GM19328 (cell line): Measurements from ENCODE around the gene PRKCB.

Source experiments
- ATAC-seq: cut with Tn5 transposase; IDR thresholded peaks from one replicate; pipeline ENCODE4 v1.9.1; 2021; ENCODE audit warnings: mild to moderate bottlenecking, moderate library complexity; ENCODE audit not compliant: unreplicated experiment

PRKCB gene

GRCh38 chr16:24035127-24035842, 199.5 kb downstream of the PRKCB start:
- ATAC-seq = no peak

GRCh38 chr16:24036038-24036543, 200.3 kb downstream of the PRKCB start:
- ATAC-seq = no peak

- no peak for ATAC-seq
Measured at GRCh38 chr16:24036614-24037013, 200.8 kb downstream of the PRKCB start.

- ATAC-seq = no peak
Measured at GRCh38 chr16:24037335-24037734, 201.6 kb downstream of the PRKCB start.

GRCh38 chr16:24041834-24042631, 206.2 kb downstream of the PRKCB start:
- ATAC-seq = no peak

GRCh38 chr16:24044467-24044866, 208.7 kb downstream of the PRKCB start:
- no peak for ATAC-seq

GRCh38 chr16:24045641-24046040, 209.9 kb downstream of the PRKCB start:
- no peak for ATAC-seq

- ATAC-seq = no peak
Measured at GRCh38 chr16:24046442-24046841, 210.7 kb downstream of the PRKCB start.

GRCh38 chr16:24049113-24049512, 213.3 kb downstream of the PRKCB start:
- no peak for ATAC-seq

- ATAC-seq = no peak
Measured at GRCh38 chr16:24051125-24051524, 215.3 kb downstream of the PRKCB start.

GRCh38 chr16:24052329-24053098, 216.7 kb downstream of the PRKCB start:
- no peak for ATAC-seq

- ATAC-seq = no peak
Measured at GRCh38 chr16:24053099-24053946, 217.5 kb downstream of the PRKCB start.

- ATAC-seq = no peak
Measured at GRCh38 chr16:24054741-24055491, 219.1 kb downstream of the PRKCB start.

- no peak for ATAC-seq
Measured at GRCh38 chr16:24062270-24062817, 226.6 kb downstream of the PRKCB start.

- no peak for ATAC-seq
Measured at GRCh38 chr16:24069036-24069590, 233.3 kb downstream of the PRKCB start.

- no peak for ATAC-seq
Measured at GRCh38 chr16:24070851-24071250, 235.1 kb downstream of the PRKCB start.

GRCh38 chr16:24071666-24072360, 236.0 kb downstream of the PRKCB start:
- no peak for ATAC-seq

- no peak for ATAC-seq
Measured at GRCh38 chr16:24073321-24073720, 237.5 kb downstream of the PRKCB start.
